Neural cell (in vitro differentiated cells): ENCODE data around the gene KLHL2.
"Not testable (repeated sequence)": the region's sequence is repeated elsewhere in the genome, so short reads cannot be mapped to it uniquely, and the experiment has no call there.

ENCODE experiments used
- CTCF ChIP-seq: fragments of 450-650 bp; IDR thresholded peaks from 2 replicates; pipeline ENCODE4 v1.5.1; 2014; ENCODE audit warnings: antibody characterized with exemption, mild to moderate bottlenecking, moderate library complexity; ENCODE audit not compliant: poor library complexity, severe bottlenecking
- EZH2 ChIP-seq: fragments of 200-600, 300-800 bp; shearing (Covaris generic), sonication (generic); IDR thresholded peaks from 2 replicates; pipeline ENCODE4 v1.6.1; 2014; ENCODE audit warnings: antibody characterized with exemption, low read length, borderline replicate concordance, mild to moderate bottlenecking; ENCODE audit not compliant: insufficient read depth, poor library complexity, severe bottlenecking
- TAF1 ChIP-seq: IDR thresholded peaks from 2 replicates; pipeline ENCODE4 v1.6.1; 2012; ENCODE audit warnings: low read depth

GRCh38 chr4:165212647-165213046 is 5.3 kb downstream of the KLHL2 start:
- not testable (repeated sequence) for TF ChIP-seq EZH2, TAF1, CTCF
